Inferior parietal cortex (tissue), 1 donor: ENCODE data around the gene TAS2R41.
"Not testable (repeated sequence)": the region's sequence is repeated elsewhere in the genome, so short reads cannot be mapped to it uniquely, and the experiment has no call there.

Experiments used
- DNase-seq: peaks from one replicate; pipeline ENCODE4 v3.0.0-alpha.2; 2016; ENCODE audit errors: extremely low spot score

Gene TAS2R41

GRCh38 chr7:143518941-143519340 lies 41.3 kb downstream of the TAS2R41 start:
- DNase-seq = no peak

GRCh38 chr7:143519411-143520131 lies 41.9 kb downstream of the TAS2R41 start:
- DNase-seq = no peak

- DNase-seq = not testable (repeated sequence)
These were observed 44.7 kb downstream of the TAS2R41 start for GRCh38 chr7:143522309-143522916.
